ENCODE data around the gene PLD5. TPM values are rescaled to one million over a fixed set of nuclear protein-coding genes. Genes with fewer than 3 reads are reported as not detected.

Gene PLD5
- polyA plus RNA-seq, 1 donor = 0.36 TPM

- Histone ChIP-seq H3K4me3 (ENCODE audit: low read length) (no peak overlapping the region), H3K36me3 (ENCODE audit: control insufficient read depth, insufficient read depth, low read length) (no peaks in the 10 kb centered on the region), H3K27ac (ENCODE audit: low read length) (no peak overlapping the region), H3K27me3 (ENCODE audit: control insufficient read depth, insufficient read depth, low read length) (no peaks in the 10 kb centered on the region), H3K4me1 (ENCODE audit: control insufficient read depth, insufficient read depth, low read length) (no peaks in the 10 kb centered on the region), H3K9me3 (ENCODE audit: control insufficient read depth, low read depth, low read length) (no peaks in the 10 kb centered on the region)
- DNase-seq = no peak
- no CpG with 5 or more reads among the region's 2 CpGs for WGBS (ENCODE audit: insufficient coverage, low lambda C conversion rate)
These were observed 17.8 kb upstream of the PLD5 start for GRCh38 chr1:242542271-242542670.

GRCh38 chr1:242535986-242536385, 11.5 kb upstream of the PLD5 start:
- Histone ChIP-seq H3K27ac (ENCODE audit: low read length) (no peak overlapping the region), H3K27me3 (ENCODE audit: control insufficient read depth, insufficient read depth, low read length) (no peaks in the 10 kb centered on the region), H3K9me3 (ENCODE audit: control insufficient read depth, low read depth, low read length) (no peaks in the 10 kb centered on the region), H3K36me3 (ENCODE audit: control insufficient read depth, insufficient read depth, low read length) (no peaks in the 10 kb centered on the region), H3K4me1 (ENCODE audit: control insufficient read depth, insufficient read depth, low read length) (no peaks in the 10 kb centered on the region), H3K4me3 (ENCODE audit: low read length) (no peak overlapping the region)
- DNase-seq = no peak
- WGBS (ENCODE audit: insufficient coverage, low lambda C conversion rate) = no CpG with 5 or more reads among the region's 1 CpG

GRCh38 chr1:242534753-242535152, 10.3 kb upstream of the PLD5 start:
- Histone ChIP-seq H3K27me3 (ENCODE audit: control insufficient read depth, insufficient read depth, low read length) (no peaks in the 10 kb centered on the region), H3K27ac (ENCODE audit: low read length) (no peak overlapping the region), H3K9me3 (ENCODE audit: control insufficient read depth, low read depth, low read length) (no peaks in the 10 kb centered on the region), H3K4me3 (ENCODE audit: low read length) (no peak overlapping the region), H3K36me3 (ENCODE audit: control insufficient read depth, insufficient read depth, low read length) (no peaks in the 10 kb centered on the region), H3K4me1 (ENCODE audit: control insufficient read depth, insufficient read depth, low read length) (no peaks in the 10 kb centered on the region)
- WGBS (ENCODE audit: insufficient coverage, low lambda C conversion rate) = 100% methylated on average over 1 of the region's 1 CpG
- no peak for DNase-seq

GRCh38 chr1:242530761-242531160, 6.3 kb upstream of the PLD5 start:
- Histone ChIP-seq H3K9me3 (ENCODE audit: control insufficient read depth, low read depth, low read length) (no peaks in the 10 kb centered on the region), H3K27ac (ENCODE audit: low read length) (no peak overlapping the region), H3K4me3 (ENCODE audit: low read length) (no peak overlapping the region), H3K27me3 (ENCODE audit: control insufficient read depth, insufficient read depth, low read length) (peaks cover 8% of the 10 kb centered on the region), H3K36me3 (ENCODE audit: control insufficient read depth, insufficient read depth, low read length) (no peaks in the 10 kb centered on the region), H3K4me1 (ENCODE audit: control insufficient read depth, insufficient read depth, low read length) (no peaks in the 10 kb centered on the region)
- DNase-seq = no peak
- WGBS (ENCODE audit: insufficient coverage, low lambda C conversion rate) = 67% methylated on average over 1 of the region's 1 CpG

- Histone ChIP-seq H3K4me3 (ENCODE audit: low read length) (no peak overlapping the region), H3K27me3 (ENCODE audit: control insufficient read depth, insufficient read depth, low read length) (peaks cover 42% of the 10 kb centered on the region), H3K4me1 (ENCODE audit: control insufficient read depth, insufficient read depth, low read length) (peaks cover 2% of the 10 kb centered on the region), H3K36me3 (ENCODE audit: control insufficient read depth, insufficient read depth, low read length) (no peaks in the 10 kb centered on the region), H3K9me3 (ENCODE audit: control insufficient read depth, low read depth, low read length) (no peaks in the 10 kb centered on the region), H3K27ac (ENCODE audit: low read length) (no peak overlapping the region)
- DNase-seq = no peak
- WGBS (ENCODE audit: insufficient coverage, low lambda C conversion rate) = no CpG with 5 or more reads among the region's 2 CpGs
These were observed 1.3 kb upstream of the PLD5 start for GRCh38 chr1:242525769-242526168.

- Histone ChIP-seq H3K27me3 (ENCODE audit: control insufficient read depth, insufficient read depth, low read length) (peaks cover 45% of the 10 kb centered on the region), H3K4me3 (ENCODE audit: low read length) (no peak overlapping the region)
These were observed 844 bp upstream of the PLD5 start for GRCh38 chr1:242525360-242525722.

GRCh38 chr1:242523719-242524570, 552 bp downstream of the PLD5 start:
- H3K36me3 ChIP-seq (ENCODE audit: control insufficient read depth, insufficient read depth, low read length) = no peaks in the 10 kb centered on the region
- peak in 1 of 2 donors; percentile 29 for DNase-seq
- WGBS (ENCODE audit: insufficient coverage, low lambda C conversion rate) = no CpG with 5 or more reads among the region's 85 CpGs
- H3K4me1 ChIP-seq (ENCODE audit: control insufficient read depth, insufficient read depth, low read length) = peaks cover 2% of the 10 kb centered on the region
- H3K4me3 ChIP-seq (ENCODE audit: low read length) = no peak overlapping the region
- H3K9me3 ChIP-seq (ENCODE audit: control insufficient read depth, low read depth, low read length) = no peaks in the 10 kb centered on the region
- H3K27me3 ChIP-seq (ENCODE audit: control insufficient read depth, insufficient read depth, low read length) = peaks cover 47% of the 10 kb centered on the region
- H3K27ac ChIP-seq (ENCODE audit: low read length) = no peak overlapping the region

More at GRCh38 chr1:242525360-242525722, 844 bp upstream of the PLD5 start:
- DNase-seq = no peak
- Histone ChIP-seq H3K9me3 (ENCODE audit: control insufficient read depth, low read depth, low read length) (no peaks in the 10 kb centered on the region), H3K36me3 (ENCODE audit: control insufficient read depth, insufficient read depth, low read length) (no peaks in the 10 kb centered on the region), H3K4me1 (ENCODE audit: control insufficient read depth, insufficient read depth, low read length) (peaks cover 2% of the 10 kb centered on the region), H3K27ac (ENCODE audit: low read length) (no peak overlapping the region)
- WGBS (ENCODE audit: insufficient coverage, low lambda C conversion rate) = no CpG with 5 or more reads among the region's 10 CpGs

- peaks cover 47% of the 10 kb centered on the region for H3K27me3 ChIP-seq (ENCODE audit: control insufficient read depth, insufficient read depth, low read length)
These were observed 1.3 kb downstream of the PLD5 start for GRCh38 chr1:242522996-242523718.

GRCh38 chr1:242522304-242522945, 2.1 kb downstream of the PLD5 start:
- no peak overlapping the region for H3K4me3 ChIP-seq (ENCODE audit: low read length)
- no peaks in the 10 kb centered on the region for H3K9me3 ChIP-seq (ENCODE audit: control insufficient read depth, low read depth, low read length)
- DNase-seq = no peak
- 92% methylated on average over 2 of the region's 6 CpGs for WGBS (ENCODE audit: insufficient coverage, low lambda C conversion rate)
- H3K36me3 ChIP-seq (ENCODE audit: control insufficient read depth, insufficient read depth, low read length) = no peaks in the 10 kb centered on the region
- no peak overlapping the region for H3K27ac ChIP-seq (ENCODE audit: low read length)
- H3K4me1 ChIP-seq (ENCODE audit: control insufficient read depth, insufficient read depth, low read length) = peaks cover 2% of the 10 kb centered on the region
- peaks cover 47% of the 10 kb centered on the region for H3K27me3 ChIP-seq (ENCODE audit: control insufficient read depth, insufficient read depth, low read length)

More at GRCh38 chr1:242522996-242523718, 1.3 kb downstream of the PLD5 start:
- H3K9me3 ChIP-seq (ENCODE audit: control insufficient read depth, low read depth, low read length) = no peaks in the 10 kb centered on the region
- no peak overlapping the region for H3K4me3 ChIP-seq (ENCODE audit: low read length)
- peaks cover 2% of the 10 kb centered on the region for H3K4me1 ChIP-seq (ENCODE audit: control insufficient read depth, insufficient read depth, low read length)
- no peak overlapping the region for H3K27ac ChIP-seq (ENCODE audit: low read length)
- no peak for DNase-seq
- no peaks in the 10 kb centered on the region for H3K36me3 ChIP-seq (ENCODE audit: control insufficient read depth, insufficient read depth, low read length)
- 20% methylated on average over 2 of the region's 26 CpGs for WGBS (ENCODE audit: insufficient coverage, low lambda C conversion rate)

- no peak for DNase-seq
These were observed 8.9 kb downstream of the PLD5 start for GRCh38 chr1:242515555-242515954.

More at GRCh38 chr1:242515555-242515954, 8.9 kb downstream of the PLD5 start:
- Histone ChIP-seq H3K36me3 (ENCODE audit: control insufficient read depth, insufficient read depth, low read length) (no peaks in the 10 kb centered on the region), H3K9me3 (ENCODE audit: control insufficient read depth, low read depth, low read length) (no peaks in the 10 kb centered on the region), H3K4me3 (ENCODE audit: low read length) (no peak overlapping the region), H3K27ac (ENCODE audit: low read length) (no peak overlapping the region), H3K4me1 (ENCODE audit: control insufficient read depth, insufficient read depth, low read length) (no peaks in the 10 kb centered on the region), H3K27me3 (ENCODE audit: control insufficient read depth, insufficient read depth, low read length) (peaks cover 2% of the 10 kb centered on the region)
- WGBS (ENCODE audit: insufficient coverage, low lambda C conversion rate) = 100% methylated on average over 1 of the region's 2 CpGs

Data from large intestine (tissue), 3 donors.